Chondrocyte (in vitro differentiated cells): ENCODE data around the gene PABPN1L. TPM values are rescaled to one million over a fixed set of nuclear protein-coding genes. Genes with fewer than 3 reads are reported as not detected.

Experiments used
- DNase-seq: peaks from one replicate; pipeline ENCODE4 v3.0.0; 2021; ENCODE audit warnings: mixed read lengths, low spot score
- H3K27ac Mint-ChIP-seq: one replicate; pipeline ENCODE4 v1.8.0; 2021; ENCODE audit warnings: mild to moderate bottlenecking, moderate library complexity, mixed read lengths; ENCODE audit not compliant: unreplicated experiment
- H3K27me3 Mint-ChIP-seq: 2 replicates; pipeline ENCODE4 v1.8.0; 2021; ENCODE audit warnings: low read depth, mixed read lengths
- H3K36me3 Mint-ChIP-seq: 2 replicates; pipeline ENCODE4 v1.8.0; 2021; ENCODE audit warnings: low read depth, mixed read lengths
- H3K4me1 Mint-ChIP-seq: 2 replicates; pipeline ENCODE4 v1.8.0; 2021; ENCODE audit warnings: low read depth, mild to moderate bottlenecking, mixed read lengths
- H3K4me3 Mint-ChIP-seq: one replicate; pipeline ENCODE4 v1.8.0; 2021; ENCODE audit warnings: mild to moderate bottlenecking, moderate library complexity, mixed read lengths; ENCODE audit not compliant: unreplicated experiment
- H3K9me3 Mint-ChIP-seq: 2 replicates; pipeline ENCODE4 v1.8.0; 2021; ENCODE audit warnings: low read depth, mixed read lengths
- CTCF ChIP-seq: fragments of 200-600 bp; sonication (generic); IDR thresholded peaks from 2 replicates; pipeline ENCODE4 v1.5.0; 2021; ENCODE audit warnings: antibody characterized with exemption, mild to moderate bottlenecking, moderate library complexity
- total RNA-seq: library from RNA; stranded (reverse); gene quantifications from 3 replicates; pipeline ENCODE4 v1.2.1, GENCODE V29; 2021

Gene PABPN1L
- total RNA-seq, 1 donor from 2014 or later: not detected

- H3K4me1 Mint-ChIP-seq: peaks cover 17% of the 10 kb centered on the region
- no peak for TF ChIP-seq CTCF
Observed at GRCh38 chr16:88909431-88910210, 43.2 kb upstream of the PABPN1L start.

DNA sequence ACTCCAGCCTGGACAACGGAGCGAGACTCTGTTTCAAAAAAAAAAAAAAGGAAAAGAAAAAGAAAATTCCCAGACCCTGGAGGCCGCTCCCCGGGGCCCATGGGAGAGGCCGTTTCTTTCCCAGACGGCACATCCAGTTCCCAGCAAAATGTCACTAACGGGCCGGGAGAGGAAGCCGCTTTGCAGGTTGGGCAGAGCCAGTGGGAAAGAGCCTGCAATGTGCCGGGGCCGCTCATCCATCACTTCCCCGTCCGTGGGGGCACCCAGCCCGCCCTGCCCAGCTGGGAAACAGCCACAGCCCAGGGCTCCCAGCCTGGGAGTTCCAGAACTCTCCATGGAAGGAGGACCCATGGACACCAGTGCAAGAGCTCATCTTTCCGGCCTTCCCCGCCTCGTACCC is 41.8 kb upstream of the PABPN1L start:
- peaks cover 11% of the 10 kb centered on the region for H3K27me3 Mint-ChIP-seq
- H3K36me3 Mint-ChIP-seq: no peaks in the 10 kb centered on the region
- no peak overlapping the region for H3K27ac Mint-ChIP-seq
- H3K4me1 Mint-ChIP-seq: peaks cover 10% of the 10 kb centered on the region
- H3K9me3 Mint-ChIP-seq: no peaks in the 10 kb centered on the region
- H3K4me3 Mint-ChIP-seq: no peak overlapping the region
- TF ChIP-seq CTCF: no peak
- DNase-seq: no peak

More at GRCh38 chr16:88909431-88910210, 43.2 kb upstream of the PABPN1L start:
- Mint-ChIP-seq H3K27me3 (peaks cover 9% of the 10 kb centered on the region), H3K9me3 (no peaks in the 10 kb centered on the region), H3K27ac (no peak overlapping the region), H3K36me3 (no peaks in the 10 kb centered on the region), H3K4me3 (no peak overlapping the region)
- DNase-seq: no peak

- no peak for DNase-seq
- H3K27me3 Mint-ChIP-seq: peaks cover 15% of the 10 kb centered on the region
- H3K36me3 Mint-ChIP-seq: no peaks in the 10 kb centered on the region
- no peak overlapping the region for H3K27ac Mint-ChIP-seq
- H3K4me1 Mint-ChIP-seq: peaks cover 10% of the 10 kb centered on the region
- no peaks in the 10 kb centered on the region for H3K9me3 Mint-ChIP-seq
- TF ChIP-seq CTCF: no peak
- no peak overlapping the region for H3K4me3 Mint-ChIP-seq
Observed at GRCh38 chr16:88907768-88908167, 41.3 kb upstream of the PABPN1L start.

DNA sequence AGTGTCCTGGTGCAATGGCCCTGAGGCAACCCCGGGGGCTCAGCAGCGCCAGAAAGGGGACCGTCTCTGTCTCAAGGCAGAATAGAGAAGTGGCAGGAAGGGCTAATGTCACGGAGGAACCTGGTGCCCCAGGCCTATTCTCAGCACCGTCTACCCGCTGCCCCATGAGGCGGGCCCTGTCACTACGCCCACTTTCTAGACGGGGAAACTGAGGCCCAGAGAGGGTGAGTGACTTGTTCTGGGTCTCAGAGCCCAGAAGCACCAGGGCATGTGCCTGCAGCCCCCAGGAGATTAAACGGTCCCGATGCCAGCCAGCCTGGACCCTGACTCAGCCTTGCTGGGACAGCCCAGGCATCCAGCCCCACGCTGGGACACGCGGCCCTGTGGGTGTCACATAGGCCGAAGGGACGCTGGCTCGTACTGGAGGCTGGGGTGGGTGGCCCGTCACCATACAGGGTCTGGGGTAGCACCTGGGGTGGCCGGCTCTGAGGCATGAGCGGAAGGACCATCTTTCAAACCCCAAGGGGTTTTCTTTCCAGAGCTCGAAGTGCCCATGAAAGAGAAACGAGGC is 40.2 kb upstream of the PABPN1L start:
- peaks cover 12% of the 10 kb centered on the region for H3K27me3 Mint-ChIP-seq
- H3K27ac Mint-ChIP-seq: no peak overlapping the region
- H3K9me3 Mint-ChIP-seq: no peaks in the 10 kb centered on the region
- H3K4me3 Mint-ChIP-seq: no peak overlapping the region
- no peak for DNase-seq
- peaks cover 10% of the 10 kb centered on the region for H3K4me1 Mint-ChIP-seq
- peak; percentile 13 for TF ChIP-seq CTCF
- no peaks in the 10 kb centered on the region for H3K36me3 Mint-ChIP-seq

- Mint-ChIP-seq H3K27me3 (peaks cover 12% of the 10 kb centered on the region), H3K4me3 (no peak overlapping the region), H3K9me3 (no peaks in the 10 kb centered on the region), H3K36me3 (no peaks in the 10 kb centered on the region), H3K4me1 (peaks cover 10% of the 10 kb centered on the region), H3K27ac (no peak overlapping the region)
- no peak for TF ChIP-seq CTCF
- DNase-seq: no peak
Observed at GRCh38 chr16:88906020-88906419, 39.6 kb upstream of the PABPN1L start.
